ENCODE results near the gene RANBP10.

GRCh38 chr16:67855789-67856188 lies 49.4 kb upstream of the RANBP10 start:
- no peak for TF ChIP-seq CTCF (IDR thresholded peaks at IDR 0.05; ENCODE audit: insufficient read depth, low read length)
- no peak for TF ChIP-seq POLR2AphosphoS5 (IDR thresholded peaks at IDR 0.05; ENCODE audit: low read depth)

All from HL-60 (cell line).